ENCODE measurements around the gene FCN2. TPM values are rescaled to one million over a fixed set of nuclear protein-coding genes. Genes with fewer than 3 reads are reported as not detected.

FCN2 gene
- total and polyA plus RNA-seq, 2 experiments from 2014 or later: not detected

DNA sequence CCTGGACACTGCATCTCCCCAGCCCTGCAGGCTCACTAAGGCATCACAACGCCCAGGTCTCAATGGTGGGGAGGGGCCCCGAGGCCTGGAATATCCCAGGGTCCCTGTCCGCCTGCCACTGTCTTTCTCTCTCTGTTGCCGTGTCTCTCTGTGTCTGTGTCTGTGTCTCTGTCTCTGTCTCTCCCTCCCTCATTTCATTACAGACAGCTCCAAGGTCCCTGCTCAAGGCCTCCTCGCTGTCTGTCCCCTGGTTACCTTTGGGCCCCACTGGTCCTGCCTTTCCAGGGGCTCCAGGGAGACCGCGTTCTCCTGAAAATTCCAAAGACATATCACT is 33.9 kb downstream of the FCN2 start:
- no peak overlapping the region for H2AFZ ChIP-seq
- no peak overlapping the region for H3K4me3 ChIP-seq
- no peaks in the 10 kb centered on the region for H3K9me3 ChIP-seq (ENCODE audit: low read depth)
- WGBS (ENCODE audit: low lambda C conversion rate, missing lambda C conversion rate): 77% methylated on average over 7 of the region's 7 CpGs
- no peaks in the 10 kb centered on the region for H3K9me2 ChIP-seq (replicated peaks; ENCODE audit: insufficient read depth)
- no peaks in the 10 kb centered on the region for H3K79me2 ChIP-seq
- H3K36me3 ChIP-seq (replicated peaks; ENCODE audit: insufficient read depth, low read depth): no peaks in the 10 kb centered on the region
- TF ChIP-seq EZH2 (IDR thresholded peaks at IDR 0.05; ENCODE audit: borderline replicate concordance) (no peak), EZH2phosphoT487 (IDR thresholded peaks at IDR 0.05; ENCODE audit: low read depth, severe bottlenecking, unreplicated experiment) (no peak), CTCF (IDR thresholded peaks at IDR 0.05; ENCODE audit: poor library complexity) (no peak)
- no peaks in the 10 kb centered on the region for H3K27me3 ChIP-seq
- H3K4me1 ChIP-seq (ENCODE audit: insufficient read depth): no peaks in the 10 kb centered on the region
- H3K27ac ChIP-seq: no peak overlapping the region
- DNase-seq (ENCODE audit: low spot score): no peak
- H4K20me1 ChIP-seq (ENCODE audit: insufficient read depth, poor library complexity, severe bottlenecking): no peaks in the 10 kb centered on the region
- no peak overlapping the region for H3K4me2 ChIP-seq

GRCh38 chr9:134915046-134915985 is 34.7 kb downstream of the FCN2 start:
- no peak overlapping the region for H2AFZ ChIP-seq
- H3K4me3 ChIP-seq: no peak overlapping the region
- no peak overlapping the region for H3K27ac ChIP-seq
- DNase-seq (ENCODE audit: low spot score): no peak
- H4K20me1 ChIP-seq (ENCODE audit: insufficient read depth, poor library complexity, severe bottlenecking): no peaks in the 10 kb centered on the region
- no peaks in the 10 kb centered on the region for H3K4me1 ChIP-seq (ENCODE audit: insufficient read depth)
- H3K27me3 ChIP-seq: no peaks in the 10 kb centered on the region
- no peaks in the 10 kb centered on the region for H3K9me2 ChIP-seq (replicated peaks; ENCODE audit: insufficient read depth)
- TF ChIP-seq EZH2phosphoT487 (IDR thresholded peaks at IDR 0.05; ENCODE audit: low read depth, severe bottlenecking, unreplicated experiment) (no peak), CTCF (IDR thresholded peaks at IDR 0.05; ENCODE audit: poor library complexity) (no peak), EZH2 (IDR thresholded peaks at IDR 0.05; ENCODE audit: borderline replicate concordance) (no peak)
- 90% methylated on average over 18 of the region's 26 CpGs for WGBS (ENCODE audit: low lambda C conversion rate, missing lambda C conversion rate)
- no peaks in the 10 kb centered on the region for H3K9me3 ChIP-seq (ENCODE audit: low read depth)
- H3K36me3 ChIP-seq (replicated peaks; ENCODE audit: insufficient read depth, low read depth): no peaks in the 10 kb centered on the region
- no peak overlapping the region for H3K4me2 ChIP-seq
- no peaks in the 10 kb centered on the region for H3K79me2 ChIP-seq

GRCh38 chr9:134916161-134916665 is 35.6 kb downstream of the FCN2 start:
- 88% methylated on average over 8 of the region's 8 CpGs for WGBS (ENCODE audit: low lambda C conversion rate, missing lambda C conversion rate)

More at GRCh38 chr9:134916161-134916665, 35.6 kb downstream of the FCN2 start:
- Histone ChIP-seq H3K4me2 (no peak overlapping the region), H3K4me1 (ENCODE audit: insufficient read depth) (no peaks in the 10 kb centered on the region), H3K9me3 (ENCODE audit: low read depth) (no peaks in the 10 kb centered on the region), H3K27me3 (no peaks in the 10 kb centered on the region), H3K79me2 (no peaks in the 10 kb centered on the region), H3K27ac (no peak overlapping the region), H3K36me3 (replicated peaks; ENCODE audit: insufficient read depth, low read depth) (no peaks in the 10 kb centered on the region), H4K20me1 (ENCODE audit: insufficient read depth, poor library complexity, severe bottlenecking) (no peaks in the 10 kb centered on the region), H3K9me2 (replicated peaks; ENCODE audit: insufficient read depth) (no peaks in the 10 kb centered on the region), H2AFZ (no peak overlapping the region), H3K4me3 (no peak overlapping the region)
- no peak for DNase-seq (ENCODE audit: low spot score)
- TF ChIP-seq EZH2phosphoT487 (IDR thresholded peaks at IDR 0.05; ENCODE audit: low read depth, severe bottlenecking, unreplicated experiment) (no peak), EZH2 (IDR thresholded peaks at IDR 0.05; ENCODE audit: borderline replicate concordance) (no peak), CTCF (IDR thresholded peaks at IDR 0.05; ENCODE audit: poor library complexity) (no peak)

All from hepatocyte (in vitro differentiated cells).